IPS-NIHi11 (cell line): ENCODE data around the gene ICAM2.
A peak's percentile ranks its signal among the peaks of the same experiment; 100 is the strongest.

Source experiments
- DNase-seq: peaks from one replicate; pipeline ENCODE4 v3.0.0; 2012; ENCODE audit warnings: mixed read lengths, low spot score

Gene ICAM2

DNA sequence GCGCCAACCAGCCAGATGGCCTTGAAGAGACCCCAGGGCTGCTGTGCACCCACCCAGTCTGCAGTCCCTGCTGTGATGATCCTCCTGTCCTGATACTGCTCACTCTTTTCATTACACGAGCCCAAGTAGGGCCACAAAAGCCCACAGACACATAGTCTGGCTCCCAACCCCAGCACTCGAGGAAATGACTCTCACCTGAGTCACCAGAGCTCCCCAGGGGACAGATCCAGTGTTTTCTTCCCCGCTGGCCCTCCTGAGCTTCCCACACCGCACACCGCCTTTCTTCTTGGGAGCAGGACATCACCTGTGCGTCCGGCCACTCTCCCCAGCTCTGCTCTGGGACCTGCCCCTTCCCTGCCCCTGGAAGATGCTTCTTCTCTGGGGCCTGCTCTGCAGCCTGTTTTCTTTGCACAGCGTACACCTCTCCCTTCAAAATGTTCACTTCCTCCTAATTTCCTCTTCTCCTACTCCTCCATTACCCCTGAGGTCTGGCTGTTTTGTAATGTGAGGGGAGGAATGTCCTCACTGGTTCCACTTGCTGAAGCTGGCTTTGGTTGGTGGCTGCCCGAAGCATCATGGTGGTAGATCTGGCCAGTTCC lies 45.7 kb downstream of the ICAM2 start:
- DNase-seq = no peak

DNA sequence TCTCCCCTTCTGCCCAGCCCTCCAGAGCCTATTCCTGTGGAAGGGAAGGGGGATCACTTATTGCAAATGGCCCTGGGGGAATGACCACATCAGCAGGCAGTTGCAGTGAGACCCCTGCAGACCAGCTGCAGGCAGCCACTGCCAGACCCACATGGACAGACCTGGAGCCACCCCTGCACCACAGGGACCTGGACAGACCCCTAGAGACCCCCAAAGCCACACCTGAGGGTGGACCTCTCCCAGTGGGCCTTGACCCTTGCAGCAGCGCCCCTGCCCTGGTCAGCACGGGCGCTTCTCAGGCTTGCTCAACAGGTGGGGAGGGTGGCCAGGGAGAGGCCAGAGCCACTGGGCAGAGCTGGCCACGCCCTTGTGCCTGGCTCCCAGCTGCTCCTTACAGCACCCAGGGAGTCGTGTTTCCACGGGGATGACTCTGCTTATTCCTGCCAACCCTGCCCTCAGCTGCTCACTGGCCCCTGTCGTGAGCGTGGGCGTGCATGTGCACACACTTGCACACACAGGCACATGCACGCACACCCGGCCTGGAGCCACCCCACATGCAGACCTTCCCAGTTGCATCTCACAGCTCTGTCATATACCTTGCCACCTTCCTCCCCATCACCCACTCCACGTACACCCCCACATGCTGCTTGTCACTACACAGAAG lies 46.4 kb downstream of the ICAM2 start:
- DNase-seq = peak; percentile 64

DNA sequence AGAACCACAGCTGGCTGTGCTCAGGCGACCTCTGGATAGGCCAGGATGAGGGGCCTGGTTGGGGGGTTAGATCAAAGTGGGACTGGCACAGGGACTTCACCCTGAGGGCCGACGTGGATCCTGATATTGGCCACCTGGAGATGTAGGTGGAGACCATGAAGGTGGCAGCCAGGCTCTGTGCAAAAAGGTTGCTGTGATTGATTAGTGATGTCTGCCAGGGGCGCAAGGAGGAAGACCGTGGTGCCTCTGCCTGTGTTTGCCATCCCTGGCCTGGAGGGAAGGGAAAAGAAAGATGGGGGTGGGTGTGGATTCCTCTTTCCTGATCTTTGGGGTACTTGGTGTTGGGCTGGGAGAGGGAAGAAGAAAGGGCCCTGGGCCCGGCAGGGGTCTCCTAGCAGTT lies 47.2 kb downstream of the ICAM2 start:
- no peak for DNase-seq

DNA sequence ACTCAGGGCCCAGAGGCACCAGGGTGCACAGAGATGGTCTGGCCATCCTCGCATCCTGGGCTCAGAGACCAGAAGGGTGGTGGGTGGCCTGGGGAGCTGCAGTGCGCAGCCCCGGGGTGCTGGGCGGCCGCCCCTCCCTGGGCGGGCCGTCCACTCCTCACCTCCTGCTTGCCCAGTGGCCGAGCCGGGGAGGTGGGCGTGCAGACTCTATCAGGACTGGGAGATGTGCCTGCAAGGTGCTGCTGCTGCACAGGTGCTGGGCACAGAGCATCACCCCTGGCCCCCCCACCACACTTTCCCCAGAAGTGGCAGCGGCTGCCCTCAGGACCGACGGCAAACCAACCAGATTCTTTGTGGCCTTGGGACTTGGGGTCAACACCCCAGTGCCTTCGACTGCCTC lies 47.6 kb downstream of the ICAM2 start, which contains the start of gene SCN4A:
Gene SCN4A (minus strand): TSS at position 123 of the 400 bp plus-strand sequence. CDS start 77 bp downstream, at position 46.
- DNase-seq = no peak

- no peak for DNase-seq
These were observed 51.2 kb downstream of the ICAM2 start for GRCh38 chr17:63969278-63969677.

DNA sequence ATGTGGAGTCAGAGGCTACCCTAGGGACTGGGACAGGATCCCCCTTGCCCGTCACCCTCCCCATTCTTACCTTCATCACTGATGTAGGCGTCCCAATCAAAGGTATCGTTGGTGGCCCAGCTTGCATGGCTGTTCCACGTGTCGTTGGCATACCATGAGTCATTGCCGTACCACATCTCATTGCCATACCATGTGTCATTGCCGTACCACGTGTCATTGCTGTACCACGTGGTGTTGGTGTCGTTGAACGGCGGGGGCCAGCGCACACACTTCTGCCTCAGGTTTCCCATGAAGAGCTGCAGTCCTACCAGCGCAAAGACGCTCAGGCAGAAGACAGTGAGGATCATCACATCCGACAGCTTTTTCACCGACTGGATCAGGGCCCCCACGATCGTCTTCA lies 52.5 kb downstream of the ICAM2 start:
- DNase-seq = no peak

GRCh38 chr17:63966646-63967264 lies 53.7 kb downstream of the ICAM2 start:
- no peak for DNase-seq

DNA sequence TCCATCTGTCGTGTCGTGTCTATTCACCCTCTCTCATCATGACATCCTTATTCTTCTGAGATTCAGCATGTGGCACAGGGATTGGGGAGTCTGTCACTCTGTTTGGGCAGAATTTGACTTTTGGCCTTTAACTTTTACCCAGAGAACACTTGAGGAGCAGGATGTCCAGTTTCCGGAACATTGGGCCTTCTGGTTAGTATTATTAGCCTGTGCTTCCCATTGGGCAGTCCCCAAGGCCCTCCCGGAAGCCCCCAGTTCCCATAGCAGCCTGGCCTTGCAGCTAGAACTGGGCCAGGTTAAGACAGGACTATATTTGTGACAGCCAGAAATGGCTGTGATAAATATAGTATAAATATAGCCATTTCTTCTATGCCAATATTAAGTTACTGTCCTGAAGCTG lies 57.3 kb downstream of the ICAM2 start:
- no peak for DNase-seq

- DNase-seq = no peak
These were observed 58.1 kb downstream of the ICAM2 start for GRCh38 chr17:63962298-63962744.

- peak; percentile 94 for DNase-seq
These were observed 58.8 kb downstream of the ICAM2 start for GRCh38 chr17:63961355-63962212.

- no peak for DNase-seq
These were observed 60.0 kb downstream of the ICAM2 start for GRCh38 chr17:63960430-63960829.

DNA sequence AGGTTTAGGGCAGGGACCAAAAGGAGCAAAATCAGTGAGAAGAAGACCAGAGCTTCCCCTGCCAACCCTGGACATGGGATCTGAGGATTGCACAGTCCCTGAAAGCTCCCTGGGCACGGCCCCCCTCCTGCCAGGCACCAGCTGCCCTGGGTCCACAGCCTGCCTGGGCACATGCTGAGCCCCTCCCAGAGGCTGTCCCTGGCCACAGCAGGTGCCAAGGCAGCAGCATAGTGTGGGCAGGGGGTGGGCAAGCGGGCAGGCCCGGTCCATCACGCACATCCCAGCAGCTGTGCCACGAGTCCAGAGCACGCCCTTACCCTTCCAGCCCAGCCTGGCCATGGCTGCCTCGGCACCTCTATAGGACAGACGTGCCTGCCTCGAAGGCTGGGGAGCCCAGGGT lies 60.4 kb downstream of the ICAM2 start:
- no peak for DNase-seq

- no peak for DNase-seq
These were observed 64.0 kb downstream of the ICAM2 start for GRCh38 chr17:63956296-63956920.

GRCh38 chr17:63955791-63956190 lies 64.6 kb downstream of the ICAM2 start:
- DNase-seq = no peak

GRCh38 chr17:63955232-63955631 lies 65.2 kb downstream of the ICAM2 start:
- no peak for DNase-seq

DNA sequence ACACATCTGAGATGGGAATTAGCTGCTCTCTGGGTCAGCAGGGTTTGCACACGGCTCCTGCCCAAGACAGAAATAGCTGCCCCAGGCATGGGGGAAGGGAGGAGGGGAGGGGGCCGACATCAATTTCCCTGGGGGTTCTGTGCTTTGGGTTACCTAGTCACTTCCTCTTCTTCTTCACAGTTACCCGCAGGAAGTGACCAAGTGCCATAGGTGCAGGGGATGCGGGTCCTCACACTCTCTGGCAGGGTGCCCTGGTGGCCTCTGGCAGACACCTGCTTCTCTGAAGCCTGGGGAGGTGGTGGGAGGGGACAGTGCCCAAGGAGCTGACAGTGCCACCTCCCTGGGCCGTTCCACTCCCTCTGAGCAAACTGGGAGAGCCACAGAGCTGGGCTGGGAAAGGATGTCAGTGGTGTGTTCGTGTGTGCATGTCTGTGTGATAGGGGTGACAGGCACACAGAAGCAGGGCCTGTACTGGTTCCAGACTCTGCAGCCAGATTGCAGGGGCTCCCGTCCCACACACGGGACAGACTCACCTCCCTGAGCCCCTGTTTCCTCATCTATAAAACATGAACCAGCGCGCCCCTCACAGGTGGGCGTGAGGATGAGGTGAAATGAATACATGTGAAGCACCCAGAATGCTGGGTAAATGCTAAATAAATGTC lies 65.9 kb downstream of the ICAM2 start:
- DNase-seq = no peak
